B cell (primary cell): ENCODE results near the gene COX20. TPM values are rescaled to one million over a fixed set of nuclear protein-coding genes. Genes with fewer than 3 reads are reported as not detected.

Source experiments
- ATAC-seq: fragments of 200-7000 bp; cut with Tn5 transposase; one replicate; pipeline ENCODE4 v1.10.0; 2021; ENCODE audit warnings: low read depth, mild to moderate bottlenecking, moderate number of reproducible peaks, moderate library complexity
- CTCF ChIA-PET: fragments of 350-600 bp; sonication (Branson Sonifier 250); formaldehyde crosslinking; loops from one replicate; lab custom pipeline; 2021; ENCODE audit warnings: antibody characterized with exemption, inconsistent platforms; lab: Charles Lee
- POLR2A ChIA-PET: fragments of 350-600 bp; sonication (Branson Sonifier 250); formaldehyde crosslinking; loops from one replicate; lab custom pipeline; 2021; ENCODE audit warnings: antibody characterized with exemption; lab: Charles Lee
- DNase-seq: peaks from one replicate; pipeline ENCODE4 v3.0.0; 2013
- H2AFZ ChIP-seq: 2 replicates; pipeline ENCODE4 v1.6.1; 2012; ENCODE audit warnings: mild to moderate bottlenecking, low read depth, low read length; ENCODE audit not compliant: insufficient read depth, poor library complexity, severe bottlenecking
- H3K27ac ChIP-seq, 2 donors: 1 replicate in 1 of 2; 2 replicates in 1 of 2; pipeline ENCODE4 v1.5.1; 2012 to 2013; ENCODE audit warnings: low read length in 2 of 2, mild to moderate bottlenecking in 2 of 2, moderate library complexity in 1 of 2
- H3K27me3 ChIP-seq, 4 experiments: fragments of 200-600 bp in 1 of 4; sonication (generic) in 1 of 4; replicated peaks in 1 of 4; 1 replicate in 2 of 4; 2 replicates in 2 of 4; pipeline versions ENCODE4 v1.6.1 to v1.7.0; 2013 to 2016; ENCODE audit warnings: low read length in 3 of 4, mild to moderate bottlenecking in 2 of 4, mixed read lengths in 1 of 4, moderate library complexity in 1 of 4; ENCODE audit not compliant: insufficient read depth in 4 of 4, control insufficient read depth in 3 of 4; ENCODE audit errors: control extremely low read depth in 1 of 4
- H3K36me3 ChIP-seq, 2 experiments: replicated peaks in 1 of 2; 1 replicate in 1 of 2; 2 replicates in 1 of 2; pipeline versions ENCODE4 v1.6.1 to v1.7.1; 2013; ENCODE audit warnings: low read length in 1 of 2; ENCODE audit not compliant: insufficient read depth in 2 of 2, control insufficient read depth in 1 of 2; ENCODE audit errors: control extremely low read depth in 1 of 2, extremely low read depth in 1 of 2
- H3K4me1 ChIP-seq, 2 donors: fragments of 200-600 bp in 1 of 2; sonication (generic) in 1 of 2; 1 replicate in 1 of 2; 2 replicates in 1 of 2; pipeline versions ENCODE4 v1.5.1 to v1.6.1; 2013 to 2017; ENCODE audit warnings: low read length in 2 of 2; ENCODE audit not compliant: control insufficient read depth in 2 of 2, insufficient read depth in 2 of 2
- H3K4me2 ChIP-seq: replicated peaks from 2 replicates; pipeline ENCODE3; 2012; ENCODE audit warnings: mild to moderate bottlenecking, low read depth, low read length; ENCODE audit not compliant: poor library complexity, severe bottlenecking
- H3K4me3 ChIP-seq, 5 experiments: fragments of 200-600 bp in 1 of 5; sonication (generic) in 1 of 5; 1 replicate in 3 of 5; 2 replicates in 2 of 5; pipeline versions ENCODE4 v1.5.1 to v1.7.0; 2011 to 2016; ENCODE audit warnings: low read length in 4 of 5, mild to moderate bottlenecking in 4 of 5, low read depth in 2 of 5, control low read depth in 1 of 5, moderate library complexity in 1 of 5; ENCODE audit not compliant: insufficient read depth in 1 of 5; ENCODE audit errors: control extremely low read depth in 1 of 5, extremely low read depth in 1 of 5
- H3K79me2 ChIP-seq: fragments of 200-600 bp; sonication (generic); one replicate; pipeline ENCODE4 v1.6.0; 2016; ENCODE audit warnings: low read length; ENCODE audit not compliant: control insufficient read depth, insufficient read depth
- H3K9ac ChIP-seq: fragments of 200-600 bp; sonication (generic); 2 replicates; pipeline ENCODE4 v1.6.1; 2017; ENCODE audit warnings: mild to moderate bottlenecking, low read length, moderate library complexity
- H3K9me3 ChIP-seq, 3 donors: one replicate each; pipeline versions ENCODE4 v1.6.1 to v1.7.1; 2013; ENCODE audit warnings: low read length in 2 of 3; ENCODE audit not compliant: control insufficient read depth in 2 of 3, insufficient read depth in 1 of 3; ENCODE audit errors: control extremely low read depth in 1 of 3
- H4K20me1 ChIP-seq: 2 replicates; pipeline ENCODE4 v1.6.0; 2012; ENCODE audit warnings: mild to moderate bottlenecking, low read length; ENCODE audit not compliant: insufficient read depth, control insufficient read depth, poor library complexity, severe bottlenecking
- H3K27ac Mint-ChIP-seq: one replicate; pipeline ENCODE4 v1.8.0; 2021; ENCODE audit warnings: mixed read lengths
- H3K27me3 Mint-ChIP-seq: one replicate; pipeline ENCODE4 v1.8.0; 2021; ENCODE audit warnings: mixed read lengths
- H3K4me1 Mint-ChIP-seq: one replicate; pipeline ENCODE4 v1.8.0; 2021; ENCODE audit warnings: mixed read lengths
- H3K4me3 Mint-ChIP-seq: one replicate; pipeline ENCODE4 v1.8.0; 2021; ENCODE audit warnings: mixed read lengths
- H3K9me3 Mint-ChIP-seq: one replicate; pipeline ENCODE4 v1.8.0; 2022; ENCODE audit warnings: mixed read lengths; ENCODE audit not compliant: insufficient read depth
- EZH2 ChIP-seq: IDR thresholded peaks from 2 replicates; pipeline ENCODE4 v1.6.1; 2012; ENCODE audit warnings: borderline replicate concordance, low read depth, mild to moderate bottlenecking, moderate library complexity, low read length; ENCODE audit not compliant: insufficient read depth, poor library complexity, severe bottlenecking
- WGBS: methylation state at CpG from one replicate; pipeline ENCODE4 v1.1.5; 2013; ENCODE audit warnings: missing lambda C conversion rate; ENCODE audit not compliant: insufficient coverage; 5-methylcytosine and 5-hydroxymethylcytosine counted together
- intact Hi-C: fragments of 100-400 bp; cut with micrococcal nuclease; formaldehyde crosslinking; loops from one replicate; pipeline ENCODE4 v1.10.0; 2022
- polyA plus RNA-seq: library from polyadenylated mRNA; depleted of rRNA; stranded (reverse); fragments of >200 nt; gene quantifications from 2 replicates; pipeline ENCODE4 v1.2.3, GENCODE V29; 2012
- total RNA-seq, 2 donors: library from RNA; stranded (reverse); fragments of 120-200 nt in 1 of 2; gene quantifications; 1 replicate in 1 of 2; 2 replicates in 1 of 2; pipeline versions ENCODE4 v1.2.3 to v1.2.4, GENCODE V29; 2013 to 2022
- TF ChIP-seq, protein P1 (sequence below): fragments of 200-600 bp; IDR thresholded peaks from one replicate; pipeline ENCODE4 v1.8.0; 2022; ENCODE audit warnings: antibody characterized with exemption, mild to moderate bottlenecking

The COX20 gene
- total and polyA plus RNA-seq, 2 donors (not counting 1 experiment from before 2014, with no cell fraction given) = 24.7 to 35.7 TPM

DNA sequence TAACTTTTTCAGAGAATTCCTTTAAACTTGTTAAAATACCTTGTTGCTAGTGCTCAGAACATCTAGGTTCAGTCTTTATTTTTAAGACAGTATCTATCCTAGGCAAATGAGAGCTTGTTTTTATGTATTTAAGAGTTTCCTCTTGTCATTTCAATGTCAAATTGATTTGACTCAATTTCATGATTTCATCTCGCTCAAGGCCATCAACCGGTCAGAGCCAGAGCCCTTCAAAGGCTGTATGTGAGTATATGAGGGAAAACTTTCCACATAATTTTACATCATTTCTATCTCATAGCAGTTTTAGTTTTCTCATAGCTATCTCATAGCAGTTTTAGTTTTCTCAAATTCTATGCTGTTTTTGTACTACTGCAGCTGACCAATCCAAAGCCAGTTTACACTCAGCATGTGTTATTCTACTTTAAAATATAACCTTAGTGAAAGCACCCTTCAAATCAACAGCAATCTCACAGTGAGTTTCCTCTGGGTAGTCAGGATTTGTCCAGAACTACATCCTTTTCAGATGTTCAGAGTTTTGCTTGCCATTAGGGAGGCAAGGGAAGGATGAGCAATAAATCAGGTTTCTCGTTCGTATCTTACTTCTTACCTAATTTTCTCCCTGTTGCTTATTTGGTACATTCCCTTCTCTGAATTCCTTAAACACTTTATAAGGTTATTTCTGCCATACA is 16.2 kb downstream of the COX20 start:
- H3K9ac ChIP-seq = no peak overlapping the region
- no peak overlapping the region for H3K27ac ChIP-seq
- H3K27me3 Mint-ChIP-seq = no peaks in the 10 kb centered on the region
- no CpG with 5 or more reads among the region's 4 CpGs for WGBS
- H3K79me2 ChIP-seq = peaks cover 59% of the 10 kb centered on the region
- H3K4me2 ChIP-seq = no peak overlapping the region
- POLR2A ChIA-PET = no interaction called here
- CTCF ChIA-PET = interaction anchor here (0.6 kb wide), 1 partner anchor 10 kb away, joined by 4 read pairs; no protein-coding TSS in a partner anchor
- no peak overlapping the region for H3K27ac Mint-ChIP-seq
- H3K4me3 Mint-ChIP-seq = no peak overlapping the region
- H3K36me3 ChIP-seq = peaks cover 17 to 69% of the 10 kb centered on the region in 2 experiments
- H3K9me3 Mint-ChIP-seq = no peaks in the 10 kb centered on the region
- no peaks in the 10 kb centered on the region for H3K27me3 ChIP-seq
- intact Hi-C loops = no loop called here
- DNase-seq (no peak), ATAC-seq (no peak)
- H3K4me1 ChIP-seq = peaks cover 17 to 34% of the 10 kb centered on the region in 2 donors
- peaks cover 31% of the 10 kb centered on the region for H3K4me1 Mint-ChIP-seq
- H3K9me3 ChIP-seq = no peaks in the 10 kb centered on the region
- no peak overlapping the region for H2AFZ ChIP-seq
- H3K4me3 ChIP-seq = no peak overlapping the region
- peaks cover 8% of the 10 kb centered on the region for H4K20me1 ChIP-seq
- TF ChIP-seq EZH2 = no peak
- TF ChIP-seq, protein P1, sequence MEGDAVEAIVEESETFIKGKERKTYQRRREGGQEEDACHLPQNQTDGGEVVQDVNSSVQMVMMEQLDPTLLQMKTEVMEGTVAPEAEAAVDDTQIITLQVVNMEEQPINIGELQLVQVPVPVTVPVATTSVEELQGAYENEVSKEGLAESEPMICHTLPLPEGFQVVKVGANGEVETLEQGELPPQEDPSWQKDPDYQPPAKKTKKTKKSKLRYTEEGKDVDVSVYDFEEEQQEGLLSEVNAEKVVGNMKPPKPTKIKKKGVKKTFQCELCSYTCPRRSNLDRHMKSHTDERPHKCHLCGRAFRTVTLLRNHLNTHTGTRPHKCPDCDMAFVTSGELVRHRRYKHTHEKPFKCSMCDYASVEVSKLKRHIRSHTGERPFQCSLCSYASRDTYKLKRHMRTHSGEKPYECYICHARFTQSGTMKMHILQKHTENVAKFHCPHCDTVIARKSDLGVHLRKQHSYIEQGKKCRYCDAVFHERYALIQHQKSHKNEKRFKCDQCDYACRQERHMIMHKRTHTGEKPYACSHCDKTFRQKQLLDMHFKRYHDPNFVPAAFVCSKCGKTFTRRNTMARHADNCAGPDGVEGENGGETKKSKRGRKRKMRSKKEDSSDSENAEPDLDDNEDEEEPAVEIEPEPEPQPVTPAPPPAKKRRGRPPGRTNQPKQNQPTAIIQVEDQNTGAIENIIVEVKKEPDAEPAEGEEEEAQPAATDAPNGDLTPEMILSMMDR = no peak

DNA sequence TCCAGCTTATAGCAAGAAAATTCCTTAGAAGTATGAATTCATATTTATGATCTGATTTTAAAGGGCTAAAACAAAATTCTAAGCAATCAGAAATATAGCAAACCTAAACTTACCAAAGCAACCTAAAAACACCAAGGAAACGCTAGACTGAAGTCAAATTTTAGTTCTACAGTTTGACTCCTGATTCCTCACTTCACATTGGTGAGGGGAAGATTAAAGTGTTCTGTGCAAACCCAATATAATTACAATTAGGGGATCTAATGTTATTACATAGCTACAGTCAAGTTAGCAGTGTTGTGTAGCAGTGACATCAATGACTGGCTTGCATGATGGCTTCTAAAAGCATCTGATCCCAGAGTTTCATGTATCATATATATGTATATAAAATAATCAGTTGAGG is 17.2 kb downstream of the COX20 start:
- Histone ChIP-seq H3K9ac (no peak overlapping the region), H4K20me1 (peaks cover 16% of the 10 kb centered on the region), H2AFZ (no peak overlapping the region), H3K36me3 (peaks cover 18 to 76% of the 10 kb centered on the region in 2 experiments), H3K4me3 (no peak overlapping the region), H3K9me3 (no peaks in the 10 kb centered on the region), H3K79me2 (peaks cover 62% of the 10 kb centered on the region), H3K4me1 (peaks cover 17 to 34% of the 10 kb centered on the region in 2 donors), H3K27ac (peak overlapping the region in 1 of 2 donors; percentile 3), H3K4me2 (no peak overlapping the region), H3K27me3 (no peaks in the 10 kb centered on the region)
- Mint-ChIP-seq H3K4me1 (peaks cover 37% of the 10 kb centered on the region), H3K9me3 (no peaks in the 10 kb centered on the region), H3K27ac (no peak overlapping the region), H3K27me3 (no peaks in the 10 kb centered on the region), H3K4me3 (no peak overlapping the region)
- no CpG with 5 or more reads among the region's 1 CpG for WGBS
- TF ChIP-seq, protein P1 = no peak
- no peak for TF ChIP-seq EZH2
- CTCF ChIA-PET = interaction anchor here (4.4 kb wide), 1 partner anchor 189 kb away, joined by 27 read pairs; no protein-coding TSS in a partner anchor
- POLR2A ChIA-PET = no interaction called here
- intact Hi-C loops = no loop called here
- DNase-seq = no peak
- ATAC-seq = no peak
